Stimulated activated CD4-positive, alpha-beta T cell treated with anti-CD3 and anti-CD28 coated beads, Interleukin-4, amount 100 ng/mL, for 4 hours (primary cell): ENCODE measurements around the gene GOLPH3.
"Not testable (repeated sequence)": the region's sequence is repeated elsewhere in the genome, so short reads cannot be mapped to it uniquely, and the experiment has no call there.

Experiments
- DNase-seq, 2 experiments: peaks; one replicate each; pipeline ENCODE4 v3.0.0-alpha.2; 2020

GOLPH3 gene

GRCh38 chr5:32096891-32097595, 77.1 kb downstream of the GOLPH3 start:
- no peak for DNase-seq

GRCh38 chr5:32095261-32095671, 78.9 kb downstream of the GOLPH3 start:
- no peak for DNase-seq

- DNase-seq, result no peak
Observed at GRCh38 chr5:32094691-32095090, 79.4 kb downstream of the GOLPH3 start.

GRCh38 chr5:32092938-32093812, 80.9 kb downstream of the GOLPH3 start:
- peak; percentile 47 to 51 for DNase-seq

GRCh38 chr5:32090755-32091128, 83.4 kb downstream of the GOLPH3 start:
- no peak for DNase-seq

GRCh38 chr5:32090026-32090754, 83.9 kb downstream of the GOLPH3 start:
- DNase-seq, result no peak

GRCh38 chr5:32089146-32090000, 84.7 kb downstream of the GOLPH3 start:
- DNase-seq, result no peak

GRCh38 chr5:32088214-32088613, 85.9 kb downstream of the GOLPH3 start:
- DNase-seq, result no peak

GRCh38 chr5:32087086-32088082, 86.7 kb downstream of the GOLPH3 start:
- DNase-seq, result no peak

GRCh38 chr5:32083981-32084430, 90.1 kb downstream of the GOLPH3 start:
- no peak for DNase-seq

GRCh38 chr5:32082701-32083100, 91.4 kb downstream of the GOLPH3 start:
- no peak for DNase-seq

GRCh38 chr5:32080565-32080964, 93.6 kb downstream of the GOLPH3 start:
- not testable (repeated sequence) for DNase-seq

- not testable (repeated sequence) for DNase-seq
Observed at GRCh38 chr5:32078855-32079254, 95.3 kb downstream of the GOLPH3 start.

- peak; percentile 6 to 21 for DNase-seq
Observed at GRCh38 chr5:32076699-32077695, 97.1 kb downstream of the GOLPH3 start.
